ENCODE results near the gene NPTN. TPM values are rescaled to one million over a fixed set of nuclear protein-coding genes. Genes with fewer than 3 reads are reported as not detected.

Gene NPTN
- total and polyA plus RNA-seq, 9 of the 15 experiments (the other 6 are each of a cell fraction or from before 2014, with no cell fraction given) = 9.6 to 48.5 (median 21.7) TPM

GRCh38 chr15:73564255-73564654 lies 68.9 kb downstream of the NPTN start (continued):
- TF ChIP-seq PATZ1 (CRISPR knock-in tag; IDR thresholded peaks at IDR 0.05; ENCODE audit: borderline replicate concordance) = no peak
- no peak for TF ChIP-seq CBX8 (IDR thresholded peaks at IDR 0.05; ENCODE audit: borderline replicate concordance, extremely low read depth, low read depth, low read length, poor library complexity, severe bottlenecking)
- TF ChIP-seq NFIC (IDR thresholded peaks at IDR 0.05) = no peak
- no peak for TF ChIP-seq TCF7 (IDR thresholded peaks at IDR 0.05; ENCODE audit: borderline replicate concordance)
- peak; percentile 55; the same call in 1 of the 2 replicates for TF ChIP-seq ZNF384 (IDR thresholded peaks at IDR 0.05; ENCODE audit: low read depth, low read length)
- 0 out of 2 replicates have a peak, but pooled peaks have one; percentile 30 for TF ChIP-seq FOXP4 (CRISPR knock-in tag; IDR thresholded peaks at IDR 0.05; ENCODE audit: borderline replicate concordance)
- TF ChIP-seq XRCC4 (IDR thresholded peaks at IDR 0.05; ENCODE audit: extremely low read depth, insufficient read depth, insufficient read length) = no peak
- peak; percentile 86 for TF ChIP-seq ATF3 (IDR thresholded peaks at IDR 0.05)
- no peak for TF ChIP-seq ATF3 (CRISPR knock-in tag; conservative IDR thresholded peaks at IDR 0.05)
- TF ChIP-seq ZNF589 (CRISPR knock-in tag; IDR thresholded peaks at IDR 0.05; ENCODE audit: low read depth) = no peak
- peak in 1 of 2 experiments; percentile 67 for TF ChIP-seq E2F6 (IDR thresholded peaks at IDR 0.05; ENCODE audit: borderline replicate concordance in 1 of 2, extremely low read depth in 1 of 2, insufficient read depth in 1 of 2, insufficient read length in 1 of 2, low read depth in 1 of 2, low read length in 1 of 2, poor library complexity in 1 of 2, severe bottlenecking in 1 of 2)
- no peak for TF ChIP-seq SMARCC2 (IDR thresholded peaks at IDR 0.05; ENCODE audit: low read depth)
- no peak for TF ChIP-seq IRF2 (CRISPR knock-in tag; IDR thresholded peaks at IDR 0.05)
- TF ChIP-seq FOS (IDR thresholded peaks at IDR 0.05; ENCODE audit: extremely low read depth, insufficient read length) = peak; percentile 8
- 0 out of 2 replicates have a peak, but pooled peaks have one; percentile 54 for TF ChIP-seq SMARCE1 (IDR thresholded peaks at IDR 0.05)
- no peak for TF ChIP-seq TRIM25 (IDR thresholded peaks at IDR 0.05; ENCODE audit: borderline replicate concordance)
- no peak for TF ChIP-seq ERF (CRISPR knock-in tag; IDR thresholded peaks at IDR 0.05)
- TF ChIP-seq ZFP1 (CRISPR knock-in tag; IDR thresholded peaks at IDR 0.05) = no peak
- TF ChIP-seq MCM5 (IDR thresholded peaks at IDR 0.05; ENCODE audit: low read depth) = no peak
- TF ChIP-seq FOXA1 (IDR thresholded peaks at IDR 0.05; ENCODE audit: borderline replicate concordance) = no peak
